NCI-H2171 treated with DMSO at 0.1 percent for 48 hours (cell line): ENCODE data around the gene CKS1B.

Source experiments
- DNase-seq: peaks from one replicate; lab custom pipeline; 2025; lab: John Stamatoyannopoulos, UW

Gene CKS1B

DNA sequence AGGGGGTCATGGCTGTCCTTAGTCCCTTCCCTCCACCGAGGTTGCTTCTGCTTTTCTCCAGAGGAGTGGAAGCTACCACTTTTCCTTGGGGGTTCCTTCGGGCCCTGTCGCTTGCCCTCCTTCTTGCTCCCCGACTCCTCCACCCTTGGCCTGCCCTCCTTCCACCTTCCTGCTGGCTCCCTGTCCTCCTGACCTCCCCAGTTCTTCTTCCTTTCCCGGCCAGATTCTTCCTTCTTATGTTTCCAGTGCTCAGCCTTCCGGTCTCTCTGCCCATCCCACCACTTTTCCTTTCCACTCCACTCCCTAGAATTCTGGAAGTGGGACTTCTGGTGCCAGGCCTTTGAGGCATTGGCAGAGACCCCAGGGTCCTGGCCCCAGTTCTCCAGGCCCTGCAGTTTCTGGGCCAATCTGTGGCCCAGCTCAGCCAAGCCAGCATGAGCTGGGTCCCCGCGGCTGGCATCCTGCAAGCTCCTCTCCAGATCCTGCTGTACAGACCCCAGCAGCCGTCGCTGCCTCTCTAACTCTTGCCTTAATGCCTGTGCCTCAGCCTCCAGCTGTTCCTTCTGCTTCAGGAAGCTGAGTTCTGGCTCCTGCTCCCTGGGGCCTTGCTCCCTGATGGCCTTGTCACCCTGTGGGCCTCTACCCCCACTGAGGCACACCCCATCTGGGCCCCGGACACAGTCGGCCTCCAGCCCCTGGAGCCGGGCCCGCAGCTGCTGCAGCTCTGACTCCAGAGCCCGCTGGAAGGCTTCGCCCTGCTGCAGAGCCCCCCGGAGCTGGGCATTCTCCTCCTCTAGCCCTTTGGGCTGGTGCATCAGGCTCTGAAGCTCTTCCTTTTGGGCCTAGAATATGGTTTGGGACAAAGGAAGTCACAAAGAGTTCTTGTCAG, 28.3 kb upstream of the CKS1B start:
- no peak for DNase-seq

DNA sequence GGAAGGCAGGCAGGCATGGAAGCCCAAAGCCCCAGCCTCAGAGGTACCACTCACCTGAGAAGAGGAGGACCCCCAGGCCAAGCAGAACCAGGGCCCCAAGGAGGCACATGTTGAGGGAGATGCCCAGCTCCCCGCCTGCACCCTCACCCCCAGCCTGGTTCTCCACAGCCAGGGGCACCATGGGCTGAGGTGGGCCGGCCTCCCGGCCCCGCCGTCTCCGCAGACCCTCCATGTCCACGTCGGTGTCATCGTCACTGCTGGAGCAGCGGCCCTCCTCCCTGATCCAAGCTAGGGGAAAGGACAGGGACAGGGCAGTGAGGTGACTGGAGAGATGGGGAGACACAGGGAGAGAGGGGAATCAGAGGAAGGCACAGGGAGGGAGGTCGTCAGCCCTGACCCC, 26.4 kb upstream of the CKS1B start:
- no peak for DNase-seq

DNA sequence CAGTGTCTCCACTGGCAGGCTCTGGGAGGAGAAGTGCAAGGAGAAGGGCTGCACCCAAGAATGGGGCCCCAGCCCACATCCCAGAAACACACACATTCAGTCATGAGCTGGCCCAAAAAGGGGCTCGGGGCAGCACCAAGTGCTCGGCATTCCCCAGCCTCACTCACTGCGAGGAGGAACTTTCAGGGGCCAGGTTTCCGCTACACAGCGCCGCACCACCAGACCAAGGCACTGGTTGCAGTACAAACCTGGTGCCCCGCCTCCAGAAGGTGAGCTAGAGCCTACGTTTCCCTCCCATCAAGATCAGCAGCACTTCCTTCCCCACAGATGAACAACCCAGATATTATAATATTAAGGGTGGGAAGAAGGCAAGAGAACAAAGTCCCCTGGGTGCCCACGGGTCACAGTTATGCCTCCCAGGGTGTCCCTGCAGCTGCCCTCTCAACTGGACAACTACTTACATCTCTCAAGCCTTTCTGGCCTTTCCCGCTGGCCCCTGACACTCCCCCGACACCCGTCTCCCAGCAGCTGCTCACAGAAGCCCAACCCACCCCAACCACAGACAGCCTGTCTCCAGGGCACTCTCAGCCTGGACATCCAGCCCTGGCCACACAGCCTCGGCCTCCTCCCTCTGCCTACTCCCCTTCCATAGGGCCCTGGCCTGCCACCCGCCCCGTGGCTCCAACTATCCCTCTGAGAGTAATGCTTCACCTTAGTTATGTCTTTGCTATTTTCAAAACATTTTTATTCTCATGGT, 22.4 kb upstream of the CKS1B start:
- DNase-seq: no peak

DNA sequence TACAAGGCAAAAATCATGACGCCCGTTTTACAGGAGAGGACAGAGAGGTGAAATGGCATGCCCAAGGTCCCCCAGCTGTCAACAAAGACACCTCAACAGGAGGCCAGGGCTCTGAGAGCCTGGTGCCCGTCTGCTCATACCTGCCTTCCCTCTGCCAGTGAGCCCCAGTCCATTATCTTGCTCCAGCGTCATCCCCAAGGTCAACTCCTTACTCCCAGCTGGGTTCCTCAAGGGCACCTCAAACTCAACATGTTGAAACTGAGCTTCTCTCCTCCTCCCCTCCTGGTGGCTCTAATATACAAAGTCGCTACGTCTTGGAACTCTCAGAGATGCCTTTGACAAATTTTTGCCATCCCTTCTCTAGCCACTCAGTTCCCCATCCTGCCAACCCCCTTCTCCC, 21.8 kb upstream of the CKS1B start:
- no peak for DNase-seq

DNA sequence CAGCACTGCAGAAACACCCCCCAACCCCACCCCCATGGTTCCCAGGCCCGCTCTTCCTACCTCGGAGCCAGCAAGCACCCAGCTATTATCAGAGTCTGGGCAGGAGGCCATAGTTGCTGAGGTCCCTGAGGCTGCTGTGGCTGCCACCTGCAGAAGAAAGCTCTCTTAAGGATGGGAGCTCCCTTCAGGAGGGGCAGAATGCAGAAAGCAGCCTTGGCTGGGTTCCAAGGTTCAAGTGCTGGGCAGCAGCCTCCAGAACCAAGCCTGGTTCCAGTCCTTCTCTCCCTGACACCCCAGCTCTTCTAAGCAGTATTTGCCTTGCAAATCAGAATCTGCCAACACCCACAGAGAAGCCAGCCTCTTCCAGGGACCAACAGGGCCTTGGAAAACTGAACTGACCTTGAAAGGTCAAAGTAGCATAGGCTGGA, 20.9 kb upstream of the CKS1B start:
- no peak for DNase-seq

DNA sequence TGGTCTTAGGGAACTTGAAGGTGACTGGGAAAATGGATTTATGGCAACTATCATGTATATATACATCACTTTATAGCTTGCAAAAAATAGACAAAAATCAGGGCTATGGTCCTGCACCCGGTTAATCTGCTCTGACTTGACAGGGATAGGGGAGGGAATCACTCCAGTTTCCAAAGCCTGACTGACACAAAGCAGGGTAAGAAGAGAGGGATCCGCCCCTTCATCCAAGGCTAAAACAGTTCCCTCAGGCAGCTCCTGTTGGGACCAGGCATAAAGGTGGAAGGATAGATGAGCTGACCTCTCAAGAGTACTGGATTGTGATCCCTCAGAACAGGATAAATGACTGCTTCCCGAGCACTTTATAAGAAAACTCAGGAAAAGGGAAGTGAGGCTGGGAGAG, 19.9 kb upstream of the CKS1B start:
- DNase-seq: no peak

DNA sequence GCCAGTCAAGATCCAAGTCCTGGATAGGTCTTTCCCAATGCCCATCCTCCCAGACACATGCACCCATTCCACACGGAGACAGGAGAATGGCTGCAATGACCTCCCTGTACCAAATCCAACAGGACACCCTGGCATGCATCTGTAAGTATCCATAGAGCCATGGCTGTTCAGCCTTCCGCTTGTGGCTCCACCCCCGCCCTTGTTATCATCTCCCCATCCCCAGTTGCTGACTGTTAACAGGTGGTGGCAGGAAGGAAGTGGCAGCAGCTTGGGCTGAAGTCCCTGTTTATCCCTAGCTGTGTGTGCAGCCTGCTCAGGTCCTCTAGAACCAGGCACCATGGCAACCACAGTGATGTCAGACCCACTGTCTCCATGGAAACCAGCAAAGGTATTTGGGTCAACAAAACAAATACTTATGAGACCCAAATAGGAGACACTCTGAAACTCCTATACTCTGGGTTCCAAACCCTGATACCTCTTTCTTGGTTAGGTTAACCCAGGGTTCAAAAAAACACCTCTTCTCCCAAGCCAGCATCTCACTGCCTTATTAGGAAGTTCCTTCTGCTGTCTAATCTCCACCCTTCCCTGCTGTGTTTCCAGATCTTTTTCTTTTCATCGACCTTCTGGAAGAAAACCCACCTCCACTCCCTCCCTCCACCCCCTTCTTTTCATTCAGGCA, 19.3 kb upstream of the CKS1B start:
- peak; percentile 43 for DNase-seq

DNA sequence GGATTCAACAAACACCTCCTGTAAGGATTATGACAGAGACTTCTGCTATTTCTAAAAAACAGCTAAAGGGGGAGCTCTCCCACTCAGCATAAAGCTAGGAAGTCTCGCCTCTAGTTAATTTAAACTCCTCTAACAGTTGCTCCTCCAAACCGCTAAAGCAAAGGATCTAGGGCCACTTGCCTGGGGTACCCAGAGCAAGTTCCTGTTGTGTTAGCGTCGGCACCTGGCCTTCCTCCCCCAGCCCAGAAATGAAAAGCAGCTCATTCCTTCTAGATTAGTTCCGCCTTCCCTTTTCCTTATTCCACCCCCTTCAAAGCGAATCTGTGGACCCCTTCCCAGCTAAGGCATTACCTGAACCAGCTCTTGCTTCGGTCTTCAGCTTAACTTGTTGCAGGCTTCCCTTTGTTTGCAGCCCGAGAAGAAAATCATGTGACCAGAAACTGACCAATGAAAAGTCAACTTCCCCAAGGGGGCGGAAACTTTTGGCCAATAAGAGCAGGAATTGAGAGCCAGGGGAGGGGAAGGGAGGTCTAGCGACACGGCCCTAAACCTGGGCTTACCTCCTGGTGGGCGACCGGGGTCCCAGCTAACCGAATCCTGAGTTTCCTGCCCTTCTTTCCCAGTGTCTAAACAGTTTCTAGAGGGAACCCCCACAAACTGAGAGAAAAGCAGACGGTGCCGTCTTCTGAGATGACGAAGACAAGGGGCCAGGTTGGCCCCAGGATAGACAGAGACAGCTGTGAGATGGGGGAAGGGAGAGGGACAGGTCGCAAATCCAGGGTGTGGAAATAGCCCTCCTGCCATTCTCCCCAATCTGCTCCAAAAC, 18.6 kb upstream of the CKS1B start, which contains the start of gene PBXIP1:
Gene PBXIP1, minus strand, starts transcription at position 382 of the 826 bp plus-strand sequence. CDS start 2,378 bp downstream, outside the sequence.
- DNase-seq: peak; percentile 88

DNA sequence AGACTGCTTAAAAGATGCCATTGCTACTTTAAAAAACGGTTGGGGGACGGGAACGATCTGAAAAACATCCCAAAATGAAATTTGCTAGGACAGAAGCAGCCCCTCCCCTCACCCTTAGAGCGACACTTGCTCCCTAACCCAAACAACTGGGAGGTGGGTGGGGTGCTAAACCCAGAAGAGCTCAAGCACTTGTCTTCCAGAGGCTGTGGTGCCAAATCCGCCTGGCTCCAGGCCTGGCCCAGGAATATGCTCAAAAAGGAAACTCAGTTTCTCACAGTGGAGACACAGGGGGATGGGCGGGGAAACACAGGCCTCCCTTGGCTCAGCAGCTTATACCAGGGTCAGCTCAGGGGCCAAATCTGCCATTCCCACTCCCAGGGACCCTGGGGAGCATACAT, 17.9 kb upstream of the CKS1B start:
- DNase-seq: no peak

DNA sequence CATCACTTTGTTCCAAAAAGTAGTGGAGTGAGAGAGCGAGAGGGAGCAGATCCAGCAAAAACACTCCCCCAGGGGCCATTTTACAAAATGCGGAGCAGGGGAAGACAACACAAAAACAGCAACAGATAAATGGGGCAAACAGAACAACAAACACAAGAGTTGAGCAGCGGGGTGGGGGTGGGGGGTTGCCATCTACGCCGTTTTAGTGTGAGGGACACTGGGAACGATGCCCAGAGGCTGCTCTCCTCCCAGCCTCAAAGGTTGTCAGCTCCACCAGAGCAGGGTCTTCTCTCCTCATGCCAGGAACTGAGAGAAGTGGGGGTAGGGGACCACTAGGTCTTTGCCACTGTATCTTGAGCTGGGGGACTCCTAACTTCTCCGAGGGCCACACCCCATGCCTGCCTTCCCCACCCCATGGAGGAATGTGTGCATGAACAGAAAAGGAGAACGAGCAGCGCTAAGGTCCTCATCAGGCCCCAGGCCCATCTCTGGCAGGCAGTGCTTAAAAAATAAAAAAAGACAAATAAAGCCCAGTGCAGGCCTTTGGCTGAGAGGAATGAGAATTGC, 17.3 kb upstream of the CKS1B start:
- DNase-seq: no peak

DNA sequence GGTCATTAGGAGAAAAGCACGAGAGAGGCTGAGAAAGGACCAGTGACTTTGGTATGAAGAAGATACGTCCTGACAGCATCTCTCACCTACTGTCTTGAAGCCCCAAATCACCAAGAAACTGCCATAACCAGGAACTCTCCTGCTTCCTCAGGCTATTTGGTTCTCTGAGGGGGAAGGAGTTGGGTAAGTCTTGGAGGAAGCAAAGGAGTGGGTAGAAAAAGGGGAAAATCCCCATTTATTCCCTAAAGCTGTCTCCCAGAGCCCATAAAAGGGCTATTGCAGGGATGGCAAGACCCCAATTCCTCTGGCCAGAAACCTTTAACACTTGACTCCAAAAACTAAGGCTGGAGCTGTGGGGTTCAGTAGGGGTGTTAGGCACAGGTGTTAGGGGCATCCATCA, 16.4 kb upstream of the CKS1B start:
- DNase-seq: no peak

DNA sequence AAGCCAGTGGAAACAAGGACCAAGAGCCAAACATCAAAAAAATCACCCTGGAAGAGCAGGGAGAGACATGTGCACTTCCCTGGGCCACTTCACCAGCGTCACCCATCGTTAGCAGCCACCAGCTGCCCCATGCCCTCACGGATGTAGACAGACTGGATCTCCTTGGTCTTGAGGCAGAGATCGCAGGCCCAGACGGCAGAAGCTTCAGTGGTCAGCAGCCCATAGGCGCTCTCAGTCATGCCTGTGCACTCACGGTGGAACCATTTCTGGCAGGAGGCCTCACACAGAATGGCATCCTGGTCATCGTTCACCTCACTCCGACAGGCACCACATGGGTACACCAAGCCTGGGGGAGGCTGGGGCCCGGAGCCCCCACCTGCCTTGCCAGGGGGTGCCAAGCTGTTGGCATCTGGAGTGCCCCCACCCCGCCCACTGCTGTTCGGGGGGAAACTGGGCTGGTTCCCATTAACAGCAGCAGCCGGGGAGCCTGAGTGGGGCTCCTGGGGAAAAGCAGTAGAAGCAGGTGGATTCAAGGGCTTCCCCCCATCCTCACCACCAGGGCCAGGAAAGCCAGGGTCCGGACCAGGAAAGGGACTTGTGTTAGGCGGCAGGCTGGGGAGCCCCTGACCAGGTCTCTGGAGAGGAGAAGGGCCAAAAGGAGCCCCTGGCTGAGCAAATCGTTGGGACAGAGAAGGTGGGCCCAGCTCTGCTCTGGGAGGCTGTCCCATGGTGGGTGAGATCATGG, 15.6 kb upstream of the CKS1B start:
- no peak for DNase-seq

DNA sequence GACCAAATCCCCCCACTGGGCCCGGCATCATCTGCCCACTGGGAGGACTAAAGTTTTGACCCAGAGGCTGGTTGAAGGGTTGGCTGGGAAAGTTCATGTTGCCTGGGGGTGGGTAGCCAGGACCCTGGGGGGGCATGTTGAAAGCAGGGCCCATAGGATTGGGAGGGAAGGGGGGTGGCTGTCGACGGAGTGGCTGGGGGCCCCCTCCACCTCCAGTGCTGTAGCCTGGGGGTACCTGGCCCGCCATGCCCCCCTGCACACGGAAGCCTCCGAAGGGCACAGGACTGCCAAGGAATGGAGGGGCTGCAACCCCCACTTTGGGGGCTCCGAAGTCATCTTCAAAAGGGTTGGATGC, 15.1 kb upstream of the CKS1B start:
- no peak for DNase-seq

DNA sequence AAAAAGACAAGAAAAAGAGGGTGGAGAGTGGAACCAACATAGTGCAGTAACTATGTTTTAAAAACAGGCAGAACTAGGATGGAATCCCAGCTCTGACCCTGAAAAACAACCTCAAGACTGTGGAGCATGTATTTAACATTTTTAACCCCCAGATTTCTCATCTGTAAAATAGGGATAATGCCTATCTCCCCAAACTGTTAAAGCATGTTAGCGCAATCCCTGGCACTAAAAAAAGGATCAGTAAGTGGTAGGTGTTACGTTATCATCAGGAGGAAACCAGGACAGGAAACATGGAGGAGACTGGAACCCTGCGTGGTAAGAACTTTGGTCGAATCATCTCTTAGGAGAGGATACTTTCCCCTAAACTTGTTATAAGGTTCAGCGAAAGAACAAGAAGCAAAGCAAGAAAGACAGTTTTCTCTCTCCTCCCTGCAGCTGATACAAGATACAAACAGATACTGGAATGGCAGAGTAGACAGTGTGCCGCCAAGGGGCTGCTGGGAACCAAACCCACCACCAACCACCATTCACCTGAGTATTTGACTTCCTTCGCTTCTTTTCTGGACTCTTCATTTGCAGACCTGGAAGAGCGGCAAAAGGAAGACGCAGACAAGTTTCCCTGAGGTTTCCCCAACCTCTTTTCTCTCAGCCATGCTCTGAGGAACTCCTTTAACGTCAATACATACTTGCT, 13.9 kb upstream of the CKS1B start:
- no peak for DNase-seq

DNA sequence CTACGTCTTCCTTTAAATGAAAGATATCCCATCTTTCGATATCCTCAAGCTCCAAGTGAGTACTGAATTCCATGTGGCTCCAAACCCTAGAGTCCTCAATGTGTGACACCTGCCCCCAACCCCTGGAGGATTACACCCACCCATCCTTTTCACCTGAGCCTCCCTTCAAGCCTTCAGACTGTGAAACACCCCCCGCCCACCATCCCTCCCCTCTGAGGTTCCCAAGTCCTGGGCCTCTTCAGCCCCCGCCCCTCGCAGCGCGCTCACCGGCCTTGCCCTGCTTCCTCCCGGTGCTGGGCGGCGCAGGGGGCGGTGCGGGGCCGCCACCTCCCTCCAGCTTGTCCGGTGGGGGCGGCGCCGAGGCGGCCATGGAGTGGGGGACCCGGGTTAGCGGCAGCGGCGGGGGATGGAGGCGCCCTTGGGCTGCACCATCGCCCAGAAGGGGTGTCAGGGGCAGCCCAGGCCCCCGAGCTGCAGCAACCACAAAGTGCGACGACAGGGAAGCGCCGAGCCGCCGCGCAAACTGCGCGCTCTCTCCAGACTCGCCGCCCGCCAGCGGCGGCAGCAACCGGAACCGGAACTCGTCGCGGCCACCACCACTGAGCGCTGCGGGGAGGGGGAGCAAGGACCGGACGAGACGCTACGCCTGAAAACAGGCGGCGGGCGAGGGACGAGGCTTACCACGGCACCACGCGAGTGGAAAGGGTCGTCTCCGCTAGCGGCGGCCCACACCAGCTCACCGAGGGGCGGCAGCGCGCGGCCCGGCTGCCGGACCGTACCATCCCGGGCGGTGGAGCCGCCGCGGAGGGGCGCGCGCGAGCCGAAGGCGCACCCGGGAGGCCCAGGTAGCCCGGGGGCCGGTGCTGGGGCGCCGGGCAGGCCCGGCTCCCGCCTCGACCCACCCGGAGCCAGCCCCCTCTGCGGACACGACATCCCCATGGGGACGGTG, 13.0 kb upstream of the CKS1B start, which contains the start of gene PYGO2:
Gene PYGO2, minus strand, starts transcription at position 576 of the 949 bp plus-strand sequence. Its CDS starts 206 bp downstream, at position 370.
- peak; percentile 65 for DNase-seq

DNA sequence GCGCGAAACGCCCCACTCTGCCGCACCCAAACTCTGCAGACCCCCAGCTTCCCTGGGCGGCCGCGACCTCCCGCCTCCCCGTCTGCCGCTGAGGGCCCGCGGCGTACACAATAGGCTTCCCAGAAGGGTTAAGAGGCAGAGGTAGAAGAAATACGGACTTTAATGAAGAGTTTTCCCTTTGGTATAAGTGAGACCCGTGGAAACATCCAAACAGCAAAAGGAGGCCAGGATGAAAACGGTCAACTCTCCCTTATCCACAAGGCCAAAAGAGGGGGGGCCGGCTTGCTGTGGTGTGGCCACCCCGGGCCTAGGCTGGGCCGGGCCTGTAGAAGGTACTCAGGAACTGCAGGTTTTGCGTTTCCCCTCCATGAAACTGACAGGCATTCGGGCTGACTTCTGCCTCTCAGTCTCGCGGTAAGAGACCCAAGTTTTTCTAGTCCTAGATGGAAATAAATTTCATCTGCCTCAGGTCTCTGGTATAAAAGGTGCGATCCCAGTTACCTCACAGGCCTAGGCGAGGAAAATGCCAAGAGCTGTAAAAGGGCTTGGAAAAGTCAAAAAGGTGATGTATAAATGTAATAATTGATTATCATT, 12.2 kb upstream of the CKS1B start:
- peak; percentile 46 for DNase-seq

DNA sequence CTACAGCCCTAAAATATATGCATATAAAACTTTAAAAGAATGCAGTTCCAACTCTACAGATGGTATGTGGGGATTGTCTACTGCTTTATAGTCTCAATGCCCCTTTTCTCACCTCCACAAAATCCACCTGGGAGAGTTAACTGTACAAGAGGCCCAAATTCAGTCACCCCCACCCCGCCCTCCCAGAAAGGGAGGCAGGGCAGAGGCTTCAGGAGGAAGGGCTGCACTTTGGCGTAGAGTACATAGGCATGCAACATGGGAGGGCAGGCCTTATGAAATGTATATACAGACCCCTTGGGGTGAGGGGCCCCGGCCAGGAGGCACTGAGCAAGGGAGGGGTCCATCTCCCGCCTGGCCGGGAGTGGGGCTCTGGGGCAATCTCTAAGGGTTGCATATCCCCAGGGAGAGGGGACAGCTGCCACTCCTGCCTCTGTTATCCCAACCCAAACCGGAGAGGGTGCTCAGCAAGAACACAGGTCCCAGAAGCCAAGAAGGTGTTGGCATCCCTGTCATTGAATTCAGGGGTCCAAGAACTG, 11.6 kb upstream of the CKS1B start:
- DNase-seq: no peak

DNA sequence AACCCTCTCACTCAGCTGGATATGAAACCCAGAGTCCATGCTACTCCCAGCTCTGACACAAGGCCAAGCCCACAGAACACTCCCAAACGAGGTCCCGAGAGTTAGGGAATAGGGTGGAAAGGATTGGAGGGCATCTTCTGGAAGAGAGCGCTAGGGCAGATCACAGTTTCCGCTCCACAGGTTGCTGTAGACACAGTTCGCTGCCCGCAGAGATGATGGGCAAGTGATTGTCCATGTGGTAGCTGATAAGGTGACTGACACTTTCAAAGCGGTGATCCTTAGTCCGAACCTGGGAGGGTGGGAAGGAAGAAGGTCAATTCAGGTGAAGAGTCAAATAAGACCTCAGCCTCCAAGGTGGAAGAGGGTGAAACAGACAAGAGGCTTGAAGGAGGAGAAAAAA, 10.8 kb upstream of the CKS1B start:
- no peak for DNase-seq
